Chondrocyte (in vitro differentiated cells): Measurements from ENCODE around the gene DNAJB6. TPM values are rescaled to one million over a fixed set of nuclear protein-coding genes. Genes with fewer than 3 reads are reported as not detected.

Source experiments
- DNase-seq: peaks from one replicate; pipeline ENCODE4 v3.0.0; 2021; ENCODE audit warnings: mixed read lengths, low spot score
- H3K27ac Mint-ChIP-seq: one replicate; pipeline ENCODE4 v1.8.0; 2021; ENCODE audit warnings: mild to moderate bottlenecking, moderate library complexity, mixed read lengths; ENCODE audit not compliant: unreplicated experiment
- H3K27me3 Mint-ChIP-seq: 2 replicates; pipeline ENCODE4 v1.8.0; 2021; ENCODE audit warnings: low read depth, mixed read lengths
- H3K36me3 Mint-ChIP-seq: 2 replicates; pipeline ENCODE4 v1.8.0; 2021; ENCODE audit warnings: low read depth, mixed read lengths
- H3K4me1 Mint-ChIP-seq: 2 replicates; pipeline ENCODE4 v1.8.0; 2021; ENCODE audit warnings: low read depth, mild to moderate bottlenecking, mixed read lengths
- H3K4me3 Mint-ChIP-seq: one replicate; pipeline ENCODE4 v1.8.0; 2021; ENCODE audit warnings: mild to moderate bottlenecking, moderate library complexity, mixed read lengths; ENCODE audit not compliant: unreplicated experiment
- H3K9me3 Mint-ChIP-seq: 2 replicates; pipeline ENCODE4 v1.8.0; 2021; ENCODE audit warnings: low read depth, mixed read lengths
- CTCF ChIP-seq: fragments of 200-600 bp; sonication (generic); IDR thresholded peaks from 2 replicates; pipeline ENCODE4 v1.5.0; 2021; ENCODE audit warnings: antibody characterized with exemption, mild to moderate bottlenecking, moderate library complexity
- total RNA-seq: library from RNA; stranded (reverse); gene quantifications from 3 replicates; pipeline ENCODE4 v1.2.1, GENCODE V29; 2021

DNAJB6 gene
- total RNA-seq, 1 donor from 2014 or later = 108 TPM

GRCh38 chr7:157352516-157352915, 15.7 kb downstream of the DNAJB6 start:
- TF ChIP-seq CTCF = no peak
- DNase-seq = no peak
- Mint-ChIP-seq H3K36me3 (no peaks in the 10 kb centered on the region), H3K9me3 (no peaks in the 10 kb centered on the region), H3K27me3 (no peaks in the 10 kb centered on the region), H3K27ac (peak overlapping the region; percentile 41), H3K4me1 (peaks cover 67% of the 10 kb centered on the region), H3K4me3 (no peak overlapping the region)

GRCh38 chr7:157355784-157356511, 19.1 kb downstream of the DNAJB6 start:
- no peak for TF ChIP-seq CTCF
- Mint-ChIP-seq H3K4me3 (no peak overlapping the region), H3K36me3 (peaks cover 6% of the 10 kb centered on the region), H3K9me3 (no peaks in the 10 kb centered on the region), H3K27ac (peak overlapping the region; percentile 94), H3K27me3 (no peaks in the 10 kb centered on the region), H3K4me1 (peaks cover 52% of the 10 kb centered on the region)
- DNase-seq = no peak

- Mint-ChIP-seq H3K27ac (peak overlapping the region; percentile 54), H3K27me3 (no peaks in the 10 kb centered on the region), H3K4me1 (peaks cover 50% of the 10 kb centered on the region), H3K36me3 (peaks cover 8% of the 10 kb centered on the region), H3K4me3 (no peak overlapping the region), H3K9me3 (no peaks in the 10 kb centered on the region)
- no peak for TF ChIP-seq CTCF
- peak; percentile 41 for DNase-seq
Observed at GRCh38 chr7:157357129-157358040, 20.6 kb downstream of the DNAJB6 start.

GRCh38 chr7:157358041-157358752, 21.4 kb downstream of the DNAJB6 start:
- H3K36me3 Mint-ChIP-seq = peaks cover 11% of the 10 kb centered on the region
- no peak for DNase-seq
- H3K9me3 Mint-ChIP-seq = no peaks in the 10 kb centered on the region
- TF ChIP-seq CTCF = no peak
- H3K4me3 Mint-ChIP-seq = no peak overlapping the region
- H3K27ac Mint-ChIP-seq = peak overlapping the region; percentile 34
- H3K4me1 Mint-ChIP-seq = peaks cover 53% of the 10 kb centered on the region
- no peaks in the 10 kb centered on the region for H3K27me3 Mint-ChIP-seq

GRCh38 chr7:157358753-157359096, 21.9 kb downstream of the DNAJB6 start:
- peaks cover 16% of the 10 kb centered on the region for H3K36me3 Mint-ChIP-seq
- TF ChIP-seq CTCF = no peak
- peaks cover 53% of the 10 kb centered on the region for H3K4me1 Mint-ChIP-seq
- no peak overlapping the region for H3K4me3 Mint-ChIP-seq
- DNase-seq = no peak
- no peak overlapping the region for H3K27ac Mint-ChIP-seq
- H3K27me3 Mint-ChIP-seq = no peaks in the 10 kb centered on the region
- no peaks in the 10 kb centered on the region for H3K9me3 Mint-ChIP-seq
